Karpas-422 (cell line): Measurements from ENCODE around the gene TP63. TPM values are rescaled to one million over a fixed set of nuclear protein-coding genes. Genes with fewer than 3 reads are reported as not detected.

Experiments
- DNase-seq: peaks from one replicate; pipeline ENCODE4 v3.0.0-alpha.2; 2015
- H2AFZ ChIP-seq: fragments of 200-600 bp; sonication (generic); 2 replicates; pipeline ENCODE4 v1.6.1; 2014; ENCODE audit warnings: antibody characterized with exemption, low read length, mixed read lengths
- H3K27ac ChIP-seq: fragments of 200-600 bp; sonication (generic); 2 replicates; pipeline ENCODE4 v1.5.1; 2014; ENCODE audit warnings: mild to moderate bottlenecking, low read length, moderate library complexity
- H3K27me3 ChIP-seq: fragments of 200-600 bp; sonication (generic); 2 replicates; pipeline ENCODE4 v1.6.1; 2014; ENCODE audit warnings: low read length, mixed read lengths
- H3K36me3 ChIP-seq: fragments of 200-600 bp; sonication (generic); 2 replicates; pipeline ENCODE4 v1.6.1; 2014; ENCODE audit warnings: low read length, mixed read lengths; ENCODE audit not compliant: insufficient read depth
- H3K4me1 ChIP-seq: fragments of 200-600 bp; sonication (generic); 2 replicates; pipeline ENCODE4 v1.6.1; 2014; ENCODE audit warnings: mild to moderate bottlenecking, low read length, mixed read lengths
- H3K4me2 ChIP-seq: fragments of 200-600 bp; sonication (generic); 2 replicates; pipeline ENCODE4 v1.6.1; 2014; ENCODE audit warnings: low read length, low read depth, mild to moderate bottlenecking; ENCODE audit not compliant: poor library complexity, severe bottlenecking
- H3K4me3 ChIP-seq: fragments of 200-600 bp; sonication (generic); 2 replicates; pipeline ENCODE4 v1.5.1; 2014; ENCODE audit warnings: mild to moderate bottlenecking, antibody characterized with exemption, low read length, mixed read lengths
- H3K79me2 ChIP-seq: fragments of 200-600 bp; sonication (generic); 2 replicates; pipeline ENCODE4 v1.6.1; 2014; ENCODE audit warnings: mild to moderate bottlenecking, low read length, mixed read lengths
- H3K9ac ChIP-seq: fragments of 200-600 bp; sonication (generic); 2 replicates; pipeline ENCODE4 v1.6.0; 2014; ENCODE audit warnings: low read length
- H3K9me2 ChIP-seq: fragments of 200-600 bp; sonication (generic), shearing (Covaris generic); replicated peaks from 2 replicates; pipeline ENCODE4 v1.6.0; 2014; ENCODE audit warnings: mild to moderate bottlenecking, low read length, moderate library complexity; ENCODE audit not compliant: insufficient read depth
- H3K9me3 ChIP-seq: fragments of 300-700, 200-600 bp; sonication (generic); 2 replicates; pipeline ENCODE4 v1.6.1; 2014; ENCODE audit warnings: low read length, mixed read lengths
- H4K20me1 ChIP-seq: fragments of 200-600 bp; sonication (generic); 2 replicates; pipeline ENCODE4 v1.6.1; 2014; ENCODE audit warnings: mild to moderate bottlenecking, antibody characterized with exemption, low read length, low read depth; ENCODE audit not compliant: insufficient read depth
- total RNA-seq: library from RNA; depleted of rRNA; stranded (reverse); fragments of >200 nt; shearing (Covaris generic); gene quantifications from 2 replicates; pipeline ENCODE4 v1.2.3, GENCODE V29; 2014; ENCODE audit warnings: low replicate concordance

Gene TP63
- total RNA-seq, 1 experiment from 2014 or later = not detected

- H3K27ac ChIP-seq = no peak overlapping the region
- no peak overlapping the region for H2AFZ ChIP-seq
- H3K4me3 ChIP-seq = no peak overlapping the region
- H3K27me3 ChIP-seq = 0 out of 2 replicates have a peak, but pooled peaks cover 4% of the 10 kb centered on the region
- no peaks in the 10 kb centered on the region for H3K79me2 ChIP-seq
- H3K9me2 ChIP-seq = 0 out of 2 replicates have a peak, but pooled peaks cover 3% of the 10 kb centered on the region
- no peak overlapping the region for H3K4me2 ChIP-seq
- no peak overlapping the region for H3K9ac ChIP-seq
- H3K9me3 ChIP-seq = no peaks in the 10 kb centered on the region
- no peaks in the 10 kb centered on the region for H3K4me1 ChIP-seq
- no peak for DNase-seq
- no peaks in the 10 kb centered on the region for H3K36me3 ChIP-seq
- no peaks in the 10 kb centered on the region for H4K20me1 ChIP-seq
These were observed 93.2 kb downstream of the TP63 start for GRCh38 chr3:189724356-189724755.

DNA sequence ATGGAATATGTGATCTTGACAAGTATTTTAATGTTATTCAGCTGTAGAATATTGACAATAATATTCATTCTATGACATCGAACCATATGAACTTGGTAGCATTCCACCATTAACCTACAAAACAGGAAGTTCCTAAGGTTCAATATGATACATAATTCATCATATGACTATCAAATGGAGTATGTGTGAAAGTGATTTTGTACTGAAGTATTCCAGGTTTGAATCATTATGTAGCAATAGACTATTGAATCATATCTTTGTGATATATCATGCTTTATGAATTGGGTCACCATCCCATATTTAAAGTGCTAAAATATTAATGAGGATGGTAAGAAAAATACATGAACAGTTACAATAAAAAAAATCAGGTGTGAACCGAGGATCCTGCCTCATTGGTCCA lies 95.1 kb downstream of the TP63 start:
- Histone ChIP-seq H3K4me3 (no peak overlapping the region), H3K9ac (no peak overlapping the region), H3K27ac (no peak overlapping the region), H3K4me2 (no peak overlapping the region), H3K36me3 (no peaks in the 10 kb centered on the region), H3K9me3 (no peaks in the 10 kb centered on the region), H3K79me2 (no peaks in the 10 kb centered on the region), H2AFZ (no peak overlapping the region), H4K20me1 (no peaks in the 10 kb centered on the region), H3K27me3 (0 out of 2 replicates have a peak, but pooled peaks cover 4% of the 10 kb centered on the region), H3K9me2 (0 out of 2 replicates have a peak, but pooled peaks cover 3% of the 10 kb centered on the region), H3K4me1 (no peaks in the 10 kb centered on the region)
- no peak for DNase-seq

- H2AFZ ChIP-seq = no peak overlapping the region
- no peak overlapping the region for H3K27ac ChIP-seq
- 0 out of 2 replicates have a peak, but pooled peaks cover 4% of the 10 kb centered on the region for H3K27me3 ChIP-seq
- no peaks in the 10 kb centered on the region for H3K79me2 ChIP-seq
- no peak overlapping the region for H3K9ac ChIP-seq
- no peaks in the 10 kb centered on the region for H3K4me1 ChIP-seq
- no peak for DNase-seq
- no peaks in the 10 kb centered on the region for H3K9me3 ChIP-seq
- H3K9me2 ChIP-seq = 0 out of 2 replicates have a peak, but pooled peaks cover 3% of the 10 kb centered on the region
- H3K4me3 ChIP-seq = no peak overlapping the region
- no peak overlapping the region for H3K4me2 ChIP-seq
- no peaks in the 10 kb centered on the region for H3K36me3 ChIP-seq
- H4K20me1 ChIP-seq = no peaks in the 10 kb centered on the region
These were observed 96.0 kb downstream of the TP63 start for GRCh38 chr3:189727158-189727557.

DNA sequence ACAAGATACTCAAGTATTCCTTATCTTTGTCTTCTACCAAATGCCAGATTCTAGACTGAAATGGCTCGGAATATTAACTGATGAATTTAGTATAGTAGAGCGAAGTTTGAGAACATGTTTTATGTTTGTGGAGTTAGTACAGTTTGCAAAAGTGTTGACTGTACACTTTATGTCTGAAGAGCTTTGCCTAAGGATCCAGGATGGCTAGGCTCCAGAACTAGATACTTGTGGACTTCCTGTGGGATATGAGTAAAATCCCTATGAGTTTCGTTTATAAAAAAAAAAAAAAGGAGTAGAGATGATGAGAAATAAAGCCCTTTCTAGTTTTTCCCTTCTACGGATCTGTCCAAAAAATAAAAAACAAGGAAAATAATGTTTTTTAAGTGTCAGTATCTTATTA lies 96.7 kb downstream of the TP63 start:
- Histone ChIP-seq H3K4me3 (no peak overlapping the region), H3K27me3 (0 out of 2 replicates have a peak, but pooled peaks cover 4% of the 10 kb centered on the region)

GRCh38 chr3:189728915-189729314 lies 97.7 kb downstream of the TP63 start:
- Histone ChIP-seq H3K9me3 (no peaks in the 10 kb centered on the region), H2AFZ (no peak overlapping the region), H3K79me2 (no peaks in the 10 kb centered on the region), H3K4me3 (no peak overlapping the region), H3K4me1 (no peaks in the 10 kb centered on the region), H3K27ac (no peak overlapping the region), H3K4me2 (no peak overlapping the region), H3K9ac (no peak overlapping the region), H3K9me2 (0 out of 2 replicates have a peak, but pooled peaks cover 3% of the 10 kb centered on the region), H4K20me1 (no peaks in the 10 kb centered on the region), H3K27me3 (no peaks in the 10 kb centered on the region), H3K36me3 (no peaks in the 10 kb centered on the region)
- no peak for DNase-seq

More for the DNA sequence above, 96.7 kb downstream of the TP63 start:
- Histone ChIP-seq H3K9me2 (0 out of 2 replicates have a peak, but pooled peaks cover 3% of the 10 kb centered on the region), H3K36me3 (no peaks in the 10 kb centered on the region), H3K9me3 (no peaks in the 10 kb centered on the region), H4K20me1 (no peaks in the 10 kb centered on the region), H3K79me2 (no peaks in the 10 kb centered on the region), H2AFZ (no peak overlapping the region), H3K27ac (no peak overlapping the region), H3K4me2 (no peak overlapping the region), H3K4me1 (no peaks in the 10 kb centered on the region), H3K9ac (no peak overlapping the region)
- DNase-seq = no peak

DNA sequence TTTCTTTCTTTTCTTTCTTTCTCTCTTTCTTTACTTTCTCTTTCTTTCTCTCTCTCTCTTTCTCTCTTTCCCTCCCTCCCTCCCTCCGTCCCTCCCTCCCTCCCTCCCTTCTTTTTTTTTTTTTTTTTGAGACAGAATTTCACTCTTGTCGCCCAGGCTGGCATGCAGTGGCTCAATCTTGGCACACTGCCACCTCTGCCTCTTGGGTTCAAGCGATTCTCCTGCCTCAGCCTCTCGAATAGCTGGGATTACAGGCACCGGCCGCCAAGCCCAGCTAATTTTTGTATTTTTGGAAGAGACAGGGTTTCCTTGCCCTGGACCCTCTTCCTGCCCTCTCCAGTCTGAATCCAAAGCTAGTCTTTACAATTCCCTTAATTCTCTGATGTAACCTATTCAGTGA lies 102.9 kb downstream of the TP63 start:
- no peak overlapping the region for H2AFZ ChIP-seq
- H3K27ac ChIP-seq = no peak overlapping the region
- DNase-seq = no peak
- no peaks in the 10 kb centered on the region for H3K27me3 ChIP-seq
- no peak overlapping the region for H3K9ac ChIP-seq
- 0 out of 2 replicates have a peak, but pooled peaks cover 3% of the 10 kb centered on the region for H3K9me2 ChIP-seq
- H3K36me3 ChIP-seq = no peaks in the 10 kb centered on the region
- no peaks in the 10 kb centered on the region for H3K4me1 ChIP-seq
- H3K79me2 ChIP-seq = no peaks in the 10 kb centered on the region
- H4K20me1 ChIP-seq = no peaks in the 10 kb centered on the region
- H3K4me2 ChIP-seq = no peak overlapping the region
- H3K4me3 ChIP-seq = no peak overlapping the region
- H3K9me3 ChIP-seq = no peaks in the 10 kb centered on the region

GRCh38 chr3:189735913-189736312 lies 104.7 kb downstream of the TP63 start:
- H3K27me3 ChIP-seq = no peaks in the 10 kb centered on the region
- H3K4me3 ChIP-seq = no peak overlapping the region
- H4K20me1 ChIP-seq = no peaks in the 10 kb centered on the region
- no peak overlapping the region for H3K9ac ChIP-seq
- H3K9me2 ChIP-seq = no peaks in the 10 kb centered on the region
- no peak for DNase-seq
- H3K4me2 ChIP-seq = no peak overlapping the region
- H3K4me1 ChIP-seq = no peaks in the 10 kb centered on the region
- no peak overlapping the region for H2AFZ ChIP-seq
- no peaks in the 10 kb centered on the region for H3K79me2 ChIP-seq
- H3K36me3 ChIP-seq = no peaks in the 10 kb centered on the region
- H3K27ac ChIP-seq = no peak overlapping the region
- no peaks in the 10 kb centered on the region; the same call in 1 of the 2 replicates for H3K9me3 ChIP-seq

DNA sequence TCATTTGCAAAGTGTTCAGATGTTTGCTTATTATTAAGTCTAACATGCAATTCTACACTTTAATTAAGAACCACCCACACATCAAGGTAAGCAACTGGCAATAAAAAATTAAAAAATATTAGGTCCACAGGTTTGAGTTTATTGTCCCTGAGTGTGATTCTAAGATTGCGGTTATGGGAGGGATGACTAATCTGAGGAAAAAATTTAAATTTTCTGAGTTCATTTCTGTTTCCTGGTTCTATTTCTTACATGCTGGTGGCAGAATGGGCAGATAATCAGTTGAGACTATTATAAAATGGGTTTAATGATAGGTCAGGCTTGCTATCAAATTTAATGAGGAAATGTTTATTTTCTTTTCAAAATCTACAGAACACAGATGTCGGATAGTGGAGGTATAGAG lies 105.9 kb downstream of the TP63 start:
- Histone ChIP-seq H3K9me2 (no peaks in the 10 kb centered on the region), H4K20me1 (no peaks in the 10 kb centered on the region), H3K4me3 (no peak overlapping the region), H3K4me1 (no peaks in the 10 kb centered on the region), H3K36me3 (no peaks in the 10 kb centered on the region), H3K9ac (no peak overlapping the region), H3K27ac (no peak overlapping the region), H3K27me3 (no peaks in the 10 kb centered on the region), H3K9me3 (no peaks in the 10 kb centered on the region; the same call in 1 of the 2 replicates), H3K79me2 (no peaks in the 10 kb centered on the region), H2AFZ (no peak overlapping the region), H3K4me2 (no peak overlapping the region)
- DNase-seq = no peak
